CD14-positive monocyte (primary cell): Measurements from ENCODE around the gene FGGY. TPM values are rescaled to one million over a fixed set of nuclear protein-coding genes. Genes with fewer than 3 reads are reported as not detected.

ENCODE experiments used
- DNase-seq, 3 donors: peaks; one replicate each; pipeline ENCODE4 v3.0.0-alpha.2; 2011 to 2022
- H2AFZ ChIP-seq: 2 replicates; pipeline ENCODE4 v1.6.0; 2012; ENCODE audit warnings: mild to moderate bottlenecking, low read depth, low read length, inconsistent platforms; ENCODE audit not compliant: insufficient read depth, poor library complexity, severe bottlenecking
- H3K27ac ChIP-seq, 2 donors: 1 replicate in 1 of 2; 2 replicates in 1 of 2; pipeline ENCODE4 v1.5.1; 2012 to 2013; ENCODE audit warnings: low read length in 2 of 2, control low read depth in 1 of 2, inconsistent platforms in 1 of 2, low read depth in 1 of 2, mild to moderate bottlenecking in 1 of 2
- H3K27me3 ChIP-seq, 2 donors: one replicate each; pipeline versions ENCODE4 v1.6.0 to v1.6.1; 2011 to 2013; ENCODE audit warnings: low read length in 2 of 2; ENCODE audit not compliant: control insufficient read depth in 2 of 2, insufficient read depth in 2 of 2
- H3K36me3 ChIP-seq, 2 donors: replicated peaks in 1 of 2; 1 replicate in 1 of 2; 2 replicates in 1 of 2; pipeline versions ENCODE4 v1.5.1 to v1.6.1; 2012 to 2013; ENCODE audit warnings: low read length in 2 of 2, control low read depth in 1 of 2, inconsistent platforms in 1 of 2, mild to moderate bottlenecking in 1 of 2; ENCODE audit not compliant: insufficient read depth in 2 of 2, control insufficient read depth in 1 of 2
- H3K4me1 ChIP-seq, 2 donors: 1 replicate in 1 of 2; 2 replicates in 1 of 2; pipeline versions ENCODE4 v1.5.1 to v1.6.1; 2012 to 2013; ENCODE audit warnings: low read length in 2 of 2, control low read depth in 1 of 2, inconsistent platforms in 1 of 2, mild to moderate bottlenecking in 1 of 2, moderate library complexity in 1 of 2; ENCODE audit not compliant: insufficient read depth in 2 of 2, control insufficient read depth in 1 of 2
- H3K4me2 ChIP-seq: replicated peaks from 2 replicates; pipeline ENCODE3; 2012; ENCODE audit warnings: low read length, moderate library complexity, mild to moderate bottlenecking; ENCODE audit not compliant: poor library complexity, severe bottlenecking; ENCODE audit errors: extremely low read depth
- H3K4me3 ChIP-seq, 3 experiments: fragments of 200-600 bp in 1 of 3; sonication (generic) in 1 of 3; replicated peaks in 1 of 3; 1 replicate in 2 of 3; 2 replicates in 1 of 3; pipeline ENCODE4 v1.5.1; 2011 to 2013; ENCODE audit warnings: low read length in 3 of 3, mild to moderate bottlenecking in 3 of 3, control low read depth in 2 of 3, low read depth in 2 of 3, inconsistent platforms in 1 of 3, moderate library complexity in 1 of 3
- H3K79me2 ChIP-seq: 2 replicates; pipeline ENCODE4 v1.6.0; 2012; ENCODE audit warnings: mild to moderate bottlenecking, control low read depth, inconsistent platforms, low read length, moderate library complexity; ENCODE audit not compliant: insufficient read depth
- H3K9ac ChIP-seq: 2 replicates; pipeline ENCODE4 v1.6.0; 2017; ENCODE audit warnings: low read length, mild to moderate bottlenecking; ENCODE audit not compliant: insufficient read depth, poor library complexity, severe bottlenecking
- H3K9me3 ChIP-seq, 2 donors: replicated peaks in 1 of 2; 1 replicate in 1 of 2; 2 replicates in 1 of 2; pipeline versions ENCODE4 v1.5.1 to v1.6.1; 2012 to 2013; ENCODE audit warnings: low read length in 2 of 2, control low read depth in 1 of 2; ENCODE audit not compliant: control insufficient read depth in 1 of 2, insufficient read depth in 1 of 2
- H4K20me1 ChIP-seq: 2 replicates; pipeline ENCODE4 v1.6.0; 2012; ENCODE audit warnings: mild to moderate bottlenecking, low read length, control low read depth, moderate library complexity; ENCODE audit not compliant: insufficient read depth
- H3K27ac Mint-ChIP-seq, 7 donors: one replicate each; pipeline ENCODE4 v1.8.0; 2020; ENCODE audit warnings: mild to moderate bottlenecking in 7 of 7, mixed read lengths in 7 of 7, moderate library complexity in 6 of 7, inconsistent platforms in 2 of 7
- H3K27me3 Mint-ChIP-seq, 3 donors: one replicate each; pipeline ENCODE4 v1.8.0; 2021 to 2022; ENCODE audit warnings: low read depth in 3 of 3, mild to moderate bottlenecking in 3 of 3, mixed read lengths in 3 of 3, moderate library complexity in 3 of 3, inconsistent platforms in 1 of 3
- H3K36me3 Mint-ChIP-seq, 2 donors: one replicate each; pipeline ENCODE4 v1.8.0; 2020; ENCODE audit warnings: mixed read lengths in 2 of 2, inconsistent platforms in 1 of 2, mild to moderate bottlenecking in 1 of 2
- H3K4me1 Mint-ChIP-seq: one replicate; pipeline ENCODE4 v1.8.0; 2020; ENCODE audit warnings: mild to moderate bottlenecking, mixed read lengths
- H3K4me3 Mint-ChIP-seq, 2 donors: one replicate each; pipeline ENCODE4 v1.8.0; 2020; ENCODE audit warnings: mild to moderate bottlenecking in 2 of 2, mixed read lengths in 2 of 2, moderate library complexity in 1 of 2
- H3K9me3 Mint-ChIP-seq, 7 donors: one replicate each; pipeline ENCODE4 v1.8.0; 2020 to 2022; ENCODE audit warnings: mixed read lengths in 7 of 7, mild to moderate bottlenecking in 6 of 7, moderate library complexity in 6 of 7, inconsistent platforms in 2 of 7
- CTCF ChIP-seq: fragments of 200-600 bp; IDR thresholded peaks from one replicate; pipeline ENCODE4 v1.8.0; 2022; ENCODE audit warnings: antibody characterized with exemption, mild to moderate bottlenecking
- WGBS: methylation state at CpG from one replicate; pipeline ENCODE4 v1.1.5; 2013; ENCODE audit warnings: missing lambda C conversion rate; ENCODE audit not compliant: insufficient coverage; 5-methylcytosine and 5-hydroxymethylcytosine counted together
- intact Hi-C, 2 donors: fragments of 100-400 bp; cut with micrococcal nuclease; formaldehyde crosslinking; loops; one replicate each; pipeline versions ENCODE4 v1.15.0 to v1.15.1; 2023
- polyA plus RNA-seq, 3 donors: library from polyadenylated mRNA; depleted of rRNA in 1 of 3; unstranded in 2 of 3; stranded (reverse) in 1 of 3; fragments of 300-500 nt in 2 of 3; fragments of >200 nt in 1 of 3; fragmentation: Illumina TruSeq in 2 of 3; gene quantifications; 1 replicate in 2 of 3; 2 replicates in 1 of 3; pipeline ENCODE4 v1.2.3, GENCODE V29; 2012 to 2021

The FGGY gene
- polyA plus RNA-seq, 3 donors, result 2.3 to 4.3 (median 2.9) TPM

- peaks cover 0 to 1% (median 0%) of the 10 kb centered on the region in 3 donors for H3K27me3 Mint-ChIP-seq
- WGBS, result 80% methylated on average over 2 of the region's 6 CpGs
- Histone ChIP-seq H3K9ac (no peak overlapping the region), H3K79me2 (no peaks in the 10 kb centered on the region), H3K4me2 (no peak overlapping the region), H3K4me1 (no peaks in the 10 kb centered on the region), H2AFZ (no peak overlapping the region), H3K27ac (no peak overlapping the region), H3K9me3 (no peaks in the 10 kb centered on the region), H3K36me3 (no peaks in the 10 kb centered on the region), H3K27me3 (no peaks in the 10 kb centered on the region), H3K4me3 (no peak overlapping the region), H4K20me1 (no peaks in the 10 kb centered on the region)
- peak overlapping the region in 1 of 7 donors; percentile 78 for H3K27ac Mint-ChIP-seq
- peaks cover 0 to 3% (median 0%) of the 10 kb centered on the region in 7 donors for H3K9me3 Mint-ChIP-seq
- intact Hi-C loops, result no loop called here
- no peak overlapping the region for H3K4me3 Mint-ChIP-seq
- H3K4me1 Mint-ChIP-seq, result no peaks in the 10 kb centered on the region
- H3K36me3 Mint-ChIP-seq, result no peaks in the 10 kb centered on the region
- DNase-seq, result peak in 1 of 3 donors; percentile 20
- TF ChIP-seq CTCF, result no peak
Observed at GRCh38 chr1:59422921-59423575, 126.2 kb downstream of the FGGY start.

- H3K9me3 Mint-ChIP-seq, result no peaks in the 10 kb centered on the region
- no peak for DNase-seq
- Histone ChIP-seq H4K20me1 (no peaks in the 10 kb centered on the region), H3K4me1 (no peaks in the 10 kb centered on the region), H3K4me2 (no peak overlapping the region), H3K9ac (no peak overlapping the region), H3K36me3 (no peaks in the 10 kb centered on the region), H2AFZ (no peak overlapping the region), H3K9me3 (no peaks in the 10 kb centered on the region), H3K27me3 (no peaks in the 10 kb centered on the region), H3K27ac (no peak overlapping the region), H3K4me3 (no peak overlapping the region), H3K79me2 (no peaks in the 10 kb centered on the region)
- no peaks in the 10 kb centered on the region for H3K27me3 Mint-ChIP-seq
- H3K36me3 Mint-ChIP-seq, result no peaks in the 10 kb centered on the region
- no peaks in the 10 kb centered on the region for H3K4me1 Mint-ChIP-seq
- no peak for TF ChIP-seq CTCF
- intact Hi-C loops, result no loop called here
- 97% methylated on average over 6 of the region's 7 CpGs for WGBS
- no peak overlapping the region for H3K4me3 Mint-ChIP-seq
- H3K27ac Mint-ChIP-seq, result no peak overlapping the region
Observed at GRCh38 chr1:59427155-59427554, 130.3 kb downstream of the FGGY start.
